Muscle layer of colon (tissue), 2 donors: ENCODE results near the gene EHD1.

Experiments
- H3K27ac ChIP-seq: one replicate; pipeline ENCODE4 v1.7.0; 2013; ENCODE audit warnings: low read depth, mild to moderate bottlenecking, low read length, moderate library complexity
- H3K27me3 ChIP-seq, 2 donors: one replicate each; pipeline ENCODE4 v1.7.0; 2013; ENCODE audit warnings: low read length in 2 of 2, mild to moderate bottlenecking in 2 of 2; ENCODE audit not compliant: insufficient read depth in 2 of 2, control insufficient read depth in 1 of 2
- H3K36me3 ChIP-seq: one replicate; pipeline ENCODE4 v1.7.0; 2013; ENCODE audit warnings: mild to moderate bottlenecking, low read length; ENCODE audit not compliant: insufficient read depth
- H3K4me1 ChIP-seq: one replicate; pipeline ENCODE4 v1.7.0; 2013; ENCODE audit warnings: mild to moderate bottlenecking, low read length; ENCODE audit not compliant: insufficient read depth
- H3K4me3 ChIP-seq, 2 donors: one replicate each; pipeline ENCODE4 v1.7.0; 2013; ENCODE audit warnings: low read length in 2 of 2, low read depth in 1 of 2, mild to moderate bottlenecking in 1 of 2, moderate library complexity in 1 of 2
- H3K9ac ChIP-seq: one replicate; pipeline ENCODE4 v1.7.0; 2013; ENCODE audit warnings: low read length
- H3K9me3 ChIP-seq: one replicate; pipeline ENCODE4 v1.7.0; 2013; ENCODE audit warnings: mild to moderate bottlenecking, low read length
- donor health status: abdominal sarcoma.
- donor health status: Adenocarcinoma of cecum.

Gene EHD1

DNA sequence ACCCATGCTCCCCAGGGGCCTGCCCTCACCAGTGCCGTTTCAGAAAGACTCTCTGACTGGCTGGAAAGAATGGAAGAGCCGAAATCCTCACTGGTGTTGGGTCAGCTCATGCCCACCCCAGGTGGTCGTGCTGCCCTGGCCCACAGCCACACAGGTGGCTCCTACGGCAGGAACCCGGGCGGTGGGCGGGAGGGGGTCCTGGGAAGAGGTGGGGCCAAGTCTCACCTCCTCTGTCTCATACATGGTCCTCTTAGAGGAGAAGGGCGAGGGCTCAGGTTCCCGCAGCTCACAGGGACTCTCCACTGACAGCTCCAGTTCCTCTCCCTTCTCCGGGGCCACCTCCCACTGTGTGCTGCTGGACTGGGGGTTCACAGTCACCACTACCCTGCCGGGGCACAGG lies 30.3 kb upstream of the EHD1 start:
- H3K27me3 ChIP-seq: no peaks in the 10 kb centered on the region
- H3K4me1 ChIP-seq: no peaks in the 10 kb centered on the region
- H3K27ac ChIP-seq: no peak overlapping the region
- peaks cover 84% of the 10 kb centered on the region for H3K36me3 ChIP-seq
- H3K9ac ChIP-seq: no peak overlapping the region
- no peaks in the 10 kb centered on the region for H3K9me3 ChIP-seq
- H3K4me3 ChIP-seq: no peak overlapping the region

DNA sequence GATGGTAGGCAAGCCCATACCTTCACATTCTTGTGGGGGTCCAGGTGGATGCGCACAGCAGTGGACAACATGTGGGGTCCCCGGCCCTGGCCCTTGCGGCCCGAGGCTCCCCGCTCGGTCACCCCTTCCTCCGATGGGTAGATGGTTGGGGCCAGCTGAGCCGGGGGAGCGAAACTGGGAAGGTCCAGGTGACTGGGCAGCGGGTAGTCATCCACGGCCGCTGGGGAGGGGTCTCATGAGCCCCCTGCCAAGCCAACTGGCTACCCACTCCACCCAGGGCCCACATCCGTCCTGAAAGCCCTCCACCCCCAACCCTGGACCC lies 27.9 kb upstream of the EHD1 start:
- H3K27me3 ChIP-seq: no peaks in the 10 kb centered on the region
- H3K9me3 ChIP-seq: no peaks in the 10 kb centered on the region
- no peaks in the 10 kb centered on the region for H3K4me1 ChIP-seq
- H3K9ac ChIP-seq: no peak overlapping the region
- no peak overlapping the region for H3K27ac ChIP-seq
- H3K36me3 ChIP-seq: peaks cover 75% of the 10 kb centered on the region
- no peak overlapping the region for H3K4me3 ChIP-seq

DNA sequence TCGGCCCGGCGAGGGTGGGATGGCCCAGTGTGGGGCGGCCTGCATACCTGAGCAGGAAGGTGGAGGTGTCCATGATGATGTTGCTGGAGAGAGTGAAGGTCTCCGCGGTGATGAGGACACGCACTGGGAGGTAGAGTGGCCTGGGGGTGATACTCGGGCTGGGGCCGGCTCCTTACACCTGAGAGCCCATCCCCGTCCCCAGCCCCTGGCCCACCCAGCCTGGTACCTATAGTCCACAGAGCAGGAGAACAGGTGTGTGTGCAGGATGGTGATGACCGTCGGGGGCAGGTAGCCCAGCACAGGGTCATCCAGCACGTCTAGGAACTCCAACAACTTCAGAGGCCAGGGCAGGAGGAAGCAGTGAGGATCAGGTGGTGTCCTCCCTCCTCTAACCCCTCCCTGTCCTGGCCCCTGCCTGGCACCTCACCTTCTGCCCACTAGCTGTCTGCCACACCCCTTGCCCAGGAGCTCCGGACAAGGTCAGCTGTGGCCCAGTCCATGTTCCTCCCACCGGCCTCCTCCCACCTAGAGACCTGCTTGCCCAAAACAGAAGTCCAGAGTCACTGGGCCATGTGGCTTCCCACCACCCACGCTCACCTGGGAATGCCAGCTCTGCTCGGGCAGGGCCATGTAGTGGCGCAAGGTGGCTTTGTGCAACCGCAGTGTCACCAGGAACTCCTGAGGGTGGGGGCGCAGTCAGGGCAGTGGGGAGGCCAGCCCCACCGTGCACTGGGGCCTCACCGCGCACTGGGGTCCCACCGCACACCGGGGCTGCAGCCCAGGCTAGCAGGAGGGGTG lies 27.3 kb upstream of the EHD1 start:
- peaks cover 71% of the 10 kb centered on the region for H3K36me3 ChIP-seq
- no peak overlapping the region for H3K9ac ChIP-seq
- no peak overlapping the region for H3K27ac ChIP-seq
- H3K27me3 ChIP-seq: no peaks in the 10 kb centered on the region
- no peak overlapping the region for H3K4me3 ChIP-seq
- H3K9me3 ChIP-seq: no peaks in the 10 kb centered on the region
- H3K4me1 ChIP-seq: no peaks in the 10 kb centered on the region

DNA sequence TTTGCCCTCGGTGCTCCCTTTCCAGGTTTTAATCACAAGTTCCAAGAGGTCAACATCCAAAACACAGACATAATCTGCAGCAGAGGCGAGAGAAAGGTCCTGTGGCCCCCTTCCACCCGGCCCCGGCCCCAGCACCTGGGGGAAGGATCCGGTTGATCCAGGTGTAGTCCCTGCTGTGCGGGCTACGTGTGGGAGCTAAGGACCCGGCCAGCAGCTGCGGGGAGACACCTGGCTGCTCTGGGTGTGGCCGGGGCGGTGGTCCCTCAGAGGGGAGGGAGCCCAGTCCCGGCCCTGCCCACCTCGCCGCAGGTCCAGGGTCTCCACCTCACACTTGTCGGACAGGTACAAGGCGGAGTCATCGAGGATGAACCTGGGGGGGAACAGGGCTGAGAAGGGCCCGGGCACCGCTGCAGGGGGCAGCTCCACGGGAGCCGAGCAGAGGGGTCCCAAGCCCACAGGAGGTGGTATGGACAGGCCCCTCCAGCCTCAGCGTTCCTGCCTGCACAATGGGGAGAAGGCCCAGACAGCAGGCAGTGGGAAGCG lies 24.9 kb upstream of the EHD1 start:
- Histone ChIP-seq H3K36me3 (peaks cover 53% of the 10 kb centered on the region), H3K27ac (no peak overlapping the region), H3K4me1 (no peaks in the 10 kb centered on the region), H3K27me3 (no peaks in the 10 kb centered on the region), H3K4me3 (no peak overlapping the region), H3K9me3 (no peaks in the 10 kb centered on the region), H3K9ac (no peak overlapping the region)

DNA sequence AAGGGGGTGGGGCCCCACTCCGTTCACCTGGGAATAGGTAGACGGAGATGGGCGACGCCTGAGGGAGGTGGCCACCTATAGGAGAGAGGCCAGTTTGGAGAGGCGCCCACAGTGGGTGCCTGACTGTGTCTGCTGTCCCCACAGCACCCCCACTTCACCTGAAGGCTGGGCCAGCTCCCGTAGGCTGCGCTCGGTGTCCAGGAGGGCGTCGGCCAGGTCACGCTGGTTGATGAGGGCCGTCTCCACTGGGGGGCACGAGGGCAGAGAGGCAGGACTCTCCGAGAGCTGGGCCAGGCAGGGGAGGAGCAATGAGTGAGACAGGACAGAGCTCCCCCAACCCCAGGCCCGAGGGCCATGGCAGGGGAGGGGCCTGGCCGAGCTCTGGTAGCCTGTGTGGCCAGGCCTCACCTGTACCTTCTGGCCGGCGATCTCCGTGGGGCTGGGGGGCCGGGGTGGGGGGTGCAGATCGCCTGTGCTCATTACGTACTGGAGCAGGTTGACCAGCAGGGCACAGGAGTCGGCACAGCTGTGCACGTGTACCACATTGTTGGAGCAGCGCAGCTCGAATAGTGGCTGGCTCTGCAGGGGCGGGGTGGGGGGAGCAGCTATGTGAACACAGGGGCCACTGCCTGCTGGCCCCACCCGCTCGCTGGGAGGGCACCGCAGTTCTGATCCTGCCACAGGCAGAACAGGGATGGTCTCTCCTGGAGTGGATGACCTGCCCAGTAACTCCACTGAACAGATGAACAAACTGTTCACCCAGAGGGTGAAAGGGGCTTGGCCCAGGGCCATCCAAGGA lies 23.9 kb upstream of the EHD1 start:
- Histone ChIP-seq H3K9ac (no peak overlapping the region), H3K4me1 (no peaks in the 10 kb centered on the region), H3K27ac (no peak overlapping the region), H3K36me3 (peaks cover 43% of the 10 kb centered on the region), H3K27me3 (no peaks in the 10 kb centered on the region), H3K9me3 (no peaks in the 10 kb centered on the region), H3K4me3 (no peak overlapping the region)

DNA sequence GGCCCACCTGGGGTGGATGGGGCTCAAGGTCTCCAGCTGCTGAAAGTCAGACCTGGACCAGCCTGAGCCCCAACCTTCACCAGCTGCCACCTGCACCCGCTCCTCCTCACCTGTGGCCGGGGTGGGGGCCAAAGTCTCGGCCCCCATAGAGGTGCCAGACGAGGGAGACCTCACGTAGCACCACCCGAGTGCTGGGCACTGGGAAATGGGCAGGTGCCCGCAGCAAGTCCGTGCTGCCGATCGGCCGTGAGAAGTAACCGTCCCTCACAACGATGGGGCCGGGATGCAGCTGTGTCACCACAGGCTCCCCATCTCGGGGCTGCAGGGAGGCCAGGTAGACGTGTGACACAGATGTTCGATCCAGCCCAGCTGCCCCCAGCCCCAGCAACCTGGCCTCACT lies 22.4 kb upstream of the EHD1 start:
- Histone ChIP-seq H3K27me3 (no peaks in the 10 kb centered on the region), H3K9me3 (no peaks in the 10 kb centered on the region), H3K4me3 (no peak overlapping the region), H3K4me1 (no peaks in the 10 kb centered on the region), H3K27ac (no peak overlapping the region), H3K36me3 (peaks cover 28% of the 10 kb centered on the region), H3K9ac (no peak overlapping the region)

DNA sequence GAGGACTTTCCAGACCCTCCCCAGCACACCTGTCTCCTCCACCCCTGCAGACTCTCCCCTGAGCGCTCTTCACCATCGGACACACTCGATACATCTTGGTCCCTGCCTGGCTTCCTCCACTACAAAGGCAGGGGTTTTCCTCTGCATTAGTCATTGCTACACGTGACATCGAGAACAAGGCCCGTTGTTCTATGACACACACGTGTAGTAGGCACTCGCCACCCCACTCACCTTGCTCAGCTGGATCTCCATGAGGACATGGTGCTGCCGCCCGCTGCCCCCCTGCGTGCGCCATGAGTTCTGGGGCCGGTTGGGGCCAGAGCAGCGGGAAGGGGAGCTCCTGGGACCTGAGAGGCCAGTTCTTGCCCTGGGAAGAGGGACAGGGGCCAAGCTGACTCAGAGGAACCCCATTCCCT lies 21.9 kb upstream of the EHD1 start:
- no peaks in the 10 kb centered on the region for H3K9me3 ChIP-seq
- H3K36me3 ChIP-seq: peaks cover 23% of the 10 kb centered on the region
- H3K9ac ChIP-seq: no peak overlapping the region
- H3K27me3 ChIP-seq: no peaks in the 10 kb centered on the region
- no peak overlapping the region for H3K27ac ChIP-seq
- H3K4me1 ChIP-seq: no peaks in the 10 kb centered on the region
- no peak overlapping the region for H3K4me3 ChIP-seq

DNA sequence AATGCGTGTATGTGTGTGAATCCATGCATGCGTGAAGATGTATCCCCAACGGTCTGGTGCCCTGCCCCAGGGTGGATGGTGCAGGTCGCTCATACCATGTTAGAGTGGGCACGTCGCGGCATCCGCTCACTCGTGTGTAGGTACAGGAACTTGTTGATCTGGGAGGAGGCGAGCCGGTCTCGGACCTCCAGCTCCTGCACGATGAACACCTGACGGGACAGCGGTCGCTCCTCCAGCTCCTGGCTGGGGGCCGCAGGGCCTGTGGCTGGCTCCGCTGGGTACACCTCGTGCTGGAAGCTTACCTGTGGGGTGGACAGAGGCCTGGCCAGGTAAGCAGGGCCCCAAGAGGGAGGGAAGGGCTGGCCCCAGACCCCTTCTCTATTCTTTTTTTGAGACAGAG lies 20.1 kb upstream of the EHD1 start:
- Histone ChIP-seq H3K9me3 (no peaks in the 10 kb centered on the region), H3K36me3 (peaks cover 20% of the 10 kb centered on the region), H3K27ac (no peak overlapping the region), H3K4me3 (no peak overlapping the region), H3K27me3 (no peaks in the 10 kb centered on the region), H3K4me1 (no peaks in the 10 kb centered on the region), H3K9ac (no peak overlapping the region)

DNA sequence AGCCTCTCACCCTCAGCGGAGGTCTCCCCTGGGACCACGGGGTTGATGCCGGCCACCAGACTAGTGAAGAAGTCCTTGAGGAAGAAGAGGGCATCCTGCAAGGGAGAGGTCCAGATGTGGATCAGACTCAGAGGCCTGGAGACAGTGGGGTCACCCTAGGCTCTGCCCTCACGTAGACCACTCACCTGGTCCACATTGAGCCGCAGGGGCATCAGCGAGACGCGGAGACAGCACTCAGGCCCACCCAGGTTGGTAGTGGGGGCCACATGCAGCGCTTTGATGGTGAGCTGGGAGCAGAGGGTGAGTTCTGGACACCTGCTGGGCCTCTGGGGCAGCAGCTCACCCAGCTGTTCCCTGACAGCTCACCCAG lies 19.6 kb upstream of the EHD1 start:
- Histone ChIP-seq H3K4me3 (no peak overlapping the region), H3K9me3 (no peaks in the 10 kb centered on the region), H3K27me3 (no peaks in the 10 kb centered on the region), H3K4me1 (no peaks in the 10 kb centered on the region), H3K36me3 (peaks cover 16% of the 10 kb centered on the region), H3K9ac (no peak overlapping the region), H3K27ac (no peak overlapping the region)

DNA sequence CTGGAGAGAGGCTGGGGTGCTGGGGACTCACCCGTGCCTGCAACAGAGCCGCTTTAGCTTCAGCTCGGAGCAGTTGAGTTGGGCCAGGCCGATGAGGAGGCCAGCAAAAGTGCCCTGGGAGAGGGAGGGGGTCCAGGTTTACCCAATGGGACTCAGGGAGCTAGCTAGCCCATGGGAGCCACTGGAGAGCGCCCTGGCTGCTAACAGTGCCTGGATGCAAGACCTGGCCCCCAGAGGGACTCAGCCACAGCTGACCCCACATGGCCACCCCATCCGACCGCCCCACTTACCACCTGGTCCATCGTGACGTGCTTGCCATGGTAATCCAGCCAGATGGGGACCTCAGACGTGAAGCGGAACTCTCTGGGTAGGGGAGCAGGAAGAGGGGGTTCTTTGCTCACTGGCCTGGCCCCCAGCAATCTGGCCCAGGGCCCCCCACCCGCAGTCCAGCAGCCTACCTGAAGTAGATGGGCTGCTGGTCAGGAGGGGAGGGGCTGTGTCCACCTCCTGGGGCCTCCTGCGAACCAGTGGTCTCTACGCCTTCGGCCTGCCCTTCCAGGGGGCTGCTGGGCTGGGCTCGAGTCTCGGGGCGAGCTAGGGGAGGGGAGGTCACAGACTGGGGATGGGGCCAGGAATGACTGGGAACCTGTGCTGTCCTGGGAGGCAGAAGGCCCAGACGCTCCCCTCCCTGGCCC lies 19.1 kb upstream of the EHD1 start:
- H3K4me1 ChIP-seq: no peaks in the 10 kb centered on the region
- no peaks in the 10 kb centered on the region for H3K9me3 ChIP-seq
- H3K9ac ChIP-seq: no peak overlapping the region
- H3K27me3 ChIP-seq: no peaks in the 10 kb centered on the region
- H3K4me3 ChIP-seq: no peak overlapping the region
- H3K36me3 ChIP-seq: peaks cover 14% of the 10 kb centered on the region
- no peak overlapping the region for H3K27ac ChIP-seq

DNA sequence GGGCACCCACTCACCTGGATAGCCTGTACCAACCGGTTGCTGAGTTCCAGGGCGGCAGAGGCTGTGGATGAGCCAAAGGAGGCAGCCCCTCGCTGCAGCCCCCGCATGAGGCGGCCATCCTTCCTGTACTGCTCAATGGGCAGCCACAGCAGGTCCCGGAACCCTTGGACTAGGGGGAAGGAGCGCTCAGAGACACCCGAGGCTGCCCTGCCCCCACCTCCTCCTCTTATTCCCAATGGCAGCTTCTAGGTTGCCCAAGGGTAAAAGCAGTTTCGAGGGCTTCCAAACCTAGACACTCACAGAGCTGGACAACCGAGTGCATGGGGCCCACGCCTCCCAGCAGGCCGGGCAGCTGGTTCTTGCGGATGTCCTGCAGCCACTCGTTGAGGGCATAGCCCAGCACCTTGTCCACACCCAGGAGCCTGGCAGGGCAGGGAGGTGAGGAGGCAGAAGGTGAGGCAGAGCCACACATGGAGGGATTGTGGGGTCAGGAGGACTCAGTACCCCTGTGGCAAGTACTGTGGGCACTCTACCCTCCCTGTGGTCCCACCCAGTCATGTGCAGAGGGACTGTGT lies 18.1 kb upstream of the EHD1 start:
- H3K27me3 ChIP-seq: no peaks in the 10 kb centered on the region
- H3K9me3 ChIP-seq: no peaks in the 10 kb centered on the region
- peaks cover 8% of the 10 kb centered on the region for H3K36me3 ChIP-seq
- H3K4me3 ChIP-seq: no peak overlapping the region
- H3K9ac ChIP-seq: no peak overlapping the region
- H3K4me1 ChIP-seq: no peaks in the 10 kb centered on the region
- no peak overlapping the region for H3K27ac ChIP-seq
